GM23338 (cell line): Measurements from ENCODE around the gene AKT1S1. TPM values are rescaled to one million over a fixed set of nuclear protein-coding genes. Genes with fewer than 3 reads are reported as not detected.

Source experiments
- ATAC-seq: fragments of 200-7000 bp; cut with Tn5 transposase; 3 replicates; pipeline ENCODE4 v1.9.1; 2020
- DNase-seq: peaks from one replicate; pipeline ENCODE4 v3.0.0-alpha.2; 2015; ENCODE audit warnings: low spot score
- H2AFZ ChIP-seq: fragments of 200-600 bp; sonication (generic); 2 replicates; pipeline ENCODE4 v1.8.0; 2016; ENCODE audit warnings: antibody characterized with exemption, mild to moderate bottlenecking, moderate library complexity
- H3F3A ChIP-seq: fragments of 200-600 bp; sonication (generic); replicated peaks from 2 replicates; pipeline ENCODE4 v1.8.0; 2017; ENCODE audit warnings: antibody characterized with exemption, mixed run types, low read depth
- H3K27ac ChIP-seq: fragments of 200-600 bp; sonication (generic); 2 replicates; pipeline ENCODE4 v1.6.1; 2016; ENCODE audit warnings: low read depth
- H3K27me3 ChIP-seq: fragments of 200-600 bp; sonication (generic); 2 replicates; pipeline ENCODE4 v1.8.0; 2016; ENCODE audit warnings: mild to moderate bottlenecking, mixed run types, moderate library complexity; ENCODE audit not compliant: insufficient read depth
- H3K36me3 ChIP-seq: fragments of 200-600 bp; sonication (generic); 2 replicates; pipeline ENCODE4 v1.8.0; 2016; ENCODE audit warnings: mild to moderate bottlenecking; ENCODE audit not compliant: insufficient read depth
- H3K4me1 ChIP-seq: fragments of 200-600 bp; sonication (generic); 2 replicates; pipeline ENCODE4 v1.8.0; 2016; ENCODE audit warnings: mild to moderate bottlenecking, moderate library complexity; ENCODE audit not compliant: insufficient read depth
- H3K4me2 ChIP-seq: fragments of 200-600 bp; sonication (generic); 2 replicates; pipeline ENCODE4 v1.7.1; 2017; ENCODE audit warnings: mixed run types
- H3K4me3 ChIP-seq: fragments of 200-600 bp; sonication (generic); 2 replicates; pipeline ENCODE4 v1.6.1; 2016; ENCODE audit warnings: mixed run types
- H3K79me2 ChIP-seq: fragments of 200-600 bp; sonication (generic); replicated peaks from 2 replicates; pipeline ENCODE4 v1.8.0; 2017; ENCODE audit warnings: mild to moderate bottlenecking; ENCODE audit not compliant: insufficient read depth
- H3K9me2 ChIP-seq: fragments of 200-600 bp; sonication (generic); 2 replicates; pipeline ENCODE4 v1.8.0; 2017; ENCODE audit not compliant: insufficient read depth
- H4K20me1 ChIP-seq: fragments of 200-600 bp; sonication (generic); replicated peaks from 2 replicates; pipeline ENCODE4 v1.8.0; 2017; ENCODE audit warnings: mild to moderate bottlenecking; ENCODE audit not compliant: insufficient read depth
- H3K27ac Mint-ChIP-seq: 2 replicates; pipeline ENCODE4 v1.8.0; 2020; ENCODE audit warnings: inconsistent platforms, mild to moderate bottlenecking, moderate library complexity, mixed read lengths
- H3K27me3 Mint-ChIP-seq: 3 replicates; pipeline ENCODE4 v1.8.0; 2022; ENCODE audit warnings: low read depth, mild to moderate bottlenecking, moderate library complexity, mixed read lengths, inconsistent platforms; ENCODE audit not compliant: insufficient read depth, poor library complexity
- H3K36me3 Mint-ChIP-seq: 3 replicates; pipeline ENCODE4 v1.8.0; 2021; ENCODE audit warnings: low read depth, mild to moderate bottlenecking, inconsistent platforms, moderate library complexity, mixed read lengths
- H3K4me1 Mint-ChIP-seq: 3 replicates; pipeline ENCODE4 v1.8.0; 2020; ENCODE audit warnings: mild to moderate bottlenecking, inconsistent platforms, mixed read lengths
- H3K4me3 Mint-ChIP-seq: 3 replicates; pipeline ENCODE4 v1.8.0; 2021; ENCODE audit warnings: moderate library complexity, mild to moderate bottlenecking, inconsistent platforms, mixed read lengths
- H3K9me3 Mint-ChIP-seq: 3 replicates; pipeline ENCODE4 v1.8.0; 2020; ENCODE audit warnings: moderate library complexity, mild to moderate bottlenecking, inconsistent platforms, mixed read lengths
- CREB1 ChIP-seq: fragments of 250-450 bp; sonication (Bioruptor Pico); IDR thresholded peaks from 2 replicates; pipeline ENCODE4 v1.5.0; 2020; ENCODE audit warnings: low read depth, mild to moderate bottlenecking, moderate library complexity
- EZH2 ChIP-seq: fragments of 200-600 bp; sonication (generic); IDR thresholded peaks from one replicate; pipeline ENCODE4 v1.8.0; 2017; ENCODE audit warnings: antibody characterized with exemption, mild to moderate bottlenecking, low read depth; ENCODE audit not compliant: unreplicated experiment
- JUNB ChIP-seq: IDR thresholded peaks from one replicate; pipeline ENCODE4 v1.6.1; 2016; ENCODE audit warnings: antibody characterized with exemption; ENCODE audit not compliant: unreplicated experiment
- POLR2AphosphoS5 ChIP-seq: IDR thresholded peaks from 2 replicates; pipeline ENCODE4 v1.6.1; 2016; ENCODE audit warnings: antibody characterized with exemption, low read depth
- ZNF114 ChIP-seq: fragments of 250-450 bp; sonication (Bioruptor Pico); IDR thresholded peaks from 2 replicates; pipeline ENCODE4 v1.5.0; 2020; ENCODE audit warnings: mild to moderate bottlenecking, moderate library complexity
- ZNF331 ChIP-seq: fragments of 250-450 bp; sonication (Bioruptor Pico); IDR thresholded peaks from 2 replicates; pipeline ENCODE4 v1.5.0; 2020; ENCODE audit warnings: low read depth, mild to moderate bottlenecking, moderate library complexity
- ZNF462 ChIP-seq: fragments of 250-450 bp; sonication (Bioruptor Pico); IDR thresholded peaks from 2 replicates; pipeline ENCODE4 v1.5.0; 2020; ENCODE audit warnings: mild to moderate bottlenecking, moderate library complexity
- polyA plus RNA-seq: library from polyadenylated mRNA; unstranded; fragments of >200 nt; fragmentation: Nextera tagmentation; extraction: Ambion mirVana; gene quantifications from 2 replicates; pipeline ENCODE4 v1.2.1, GENCODE V29; 2016
- total RNA-seq: library from RNA; depleted of rRNA; stranded (reverse); fragments of >200 nt; shearing (Covaris generic); gene quantifications from 2 replicates; pipeline ENCODE4 v1.2.3, GENCODE V29; 2014
- TF ChIP-seq, protein P1 (sequence below), 2 experiments: fragments of 200-600 bp in 1 of 2; sonication (generic) in 1 of 2; conservative IDR thresholded peaks; 2 replicates each; pipeline versions ENCODE4 v1.5.1 to v1.6.1; 2016 to 2017; ENCODE audit warnings: antibody characterized with exemption in 2 of 2, low read depth in 2 of 2, mild to moderate bottlenecking in 2 of 2, moderate library complexity in 1 of 2
- TF ChIP-seq, protein P2 (sequence below): IDR thresholded peaks from one replicate; pipeline ENCODE4 v1.6.1; 2018; ENCODE audit warnings: antibody characterized with exemption; ENCODE audit not compliant: unreplicated experiment

The AKT1S1 gene
- total and polyA plus RNA-seq, 2 experiments from 2014 or later, result 21.5 to 28.6 TPM

DNA sequence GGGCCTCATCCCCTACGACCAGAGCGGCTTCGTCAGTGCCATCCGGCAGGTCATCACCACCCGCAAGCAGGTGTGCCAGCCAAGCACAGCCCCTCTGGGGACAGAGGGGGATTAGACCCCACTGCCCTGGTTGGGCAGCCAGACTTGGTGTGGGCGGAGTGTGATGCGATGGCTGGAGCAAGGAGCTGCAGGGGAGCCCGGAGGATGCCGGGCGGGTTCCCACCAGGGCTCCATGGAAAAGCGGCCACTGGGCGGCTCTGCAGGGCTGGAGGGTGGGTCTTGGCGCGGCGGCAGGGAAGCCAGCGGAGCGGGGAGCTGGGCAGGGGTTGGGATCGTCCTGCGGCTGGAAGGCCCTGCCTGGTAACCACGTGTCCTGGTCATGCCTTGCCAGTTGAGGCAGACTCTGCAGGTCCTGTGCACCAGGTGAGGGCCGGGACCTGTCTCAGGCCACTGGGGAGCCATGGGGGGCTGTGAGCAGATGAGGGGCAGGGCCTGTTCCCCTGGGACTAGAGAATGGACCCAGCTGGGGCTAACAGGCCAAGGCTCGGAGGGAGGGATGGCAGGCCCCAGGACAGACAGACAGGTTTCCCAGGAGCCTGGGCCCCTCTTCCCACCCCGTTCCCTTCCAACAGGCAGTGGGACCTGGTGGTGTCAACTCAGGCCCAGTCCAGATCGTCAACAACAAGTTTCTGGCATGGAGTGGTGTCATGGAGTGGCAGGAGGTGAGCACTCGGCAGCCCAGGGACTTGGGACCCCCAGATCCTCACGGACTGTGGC lies 19.9 kb downstream of the AKT1S1 start:
- DNase-seq (no peak), ATAC-seq (peak; percentile 1; the same call in 1 of the 3 replicates)
- Histone ChIP-seq H3K27ac (0 out of 2 replicates have a peak overlapping the region, but pooled peaks have one; percentile 6), H3K27me3 (no peaks in the 10 kb centered on the region), H3F3A (peaks cover 64% of the 10 kb centered on the region), H3K4me1 (peaks cover 14% of the 10 kb centered on the region), H3K9me2 (no peaks in the 10 kb centered on the region), H3K4me2 (no peak overlapping the region), H3K79me2 (peaks cover 18% of the 10 kb centered on the region), H3K4me3 (no peak overlapping the region), H3K36me3 (no peaks in the 10 kb centered on the region; the same call in 1 of the 2 replicates), H4K20me1 (peaks cover 23% of the 10 kb centered on the region), H2AFZ (no peak overlapping the region)
- Mint-ChIP-seq H3K4me3 (no peak overlapping the region), H3K27me3 (peaks cover 54% of the 10 kb centered on the region), H3K4me1 (peaks cover 21% of the 10 kb centered on the region), H3K27ac (no peak overlapping the region), H3K9me3 (peaks cover 4% of the 10 kb centered on the region; the same call in 2 of the 3 replicates), H3K36me3 (peaks cover 72% of the 10 kb centered on the region)
- no peak for TF ChIP-seq EZH2
- TF ChIP-seq, protein P1, sequence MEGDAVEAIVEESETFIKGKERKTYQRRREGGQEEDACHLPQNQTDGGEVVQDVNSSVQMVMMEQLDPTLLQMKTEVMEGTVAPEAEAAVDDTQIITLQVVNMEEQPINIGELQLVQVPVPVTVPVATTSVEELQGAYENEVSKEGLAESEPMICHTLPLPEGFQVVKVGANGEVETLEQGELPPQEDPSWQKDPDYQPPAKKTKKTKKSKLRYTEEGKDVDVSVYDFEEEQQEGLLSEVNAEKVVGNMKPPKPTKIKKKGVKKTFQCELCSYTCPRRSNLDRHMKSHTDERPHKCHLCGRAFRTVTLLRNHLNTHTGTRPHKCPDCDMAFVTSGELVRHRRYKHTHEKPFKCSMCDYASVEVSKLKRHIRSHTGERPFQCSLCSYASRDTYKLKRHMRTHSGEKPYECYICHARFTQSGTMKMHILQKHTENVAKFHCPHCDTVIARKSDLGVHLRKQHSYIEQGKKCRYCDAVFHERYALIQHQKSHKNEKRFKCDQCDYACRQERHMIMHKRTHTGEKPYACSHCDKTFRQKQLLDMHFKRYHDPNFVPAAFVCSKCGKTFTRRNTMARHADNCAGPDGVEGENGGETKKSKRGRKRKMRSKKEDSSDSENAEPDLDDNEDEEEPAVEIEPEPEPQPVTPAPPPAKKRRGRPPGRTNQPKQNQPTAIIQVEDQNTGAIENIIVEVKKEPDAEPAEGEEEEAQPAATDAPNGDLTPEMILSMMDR (conservative IDR thresholded peaks at IDR 0.05; ENCODE audit: low read depth in 2 of 2), result peak in 1 of 2 experiments; percentile 11; a peak in 1 of 4 replicates

- no peaks in the 10 kb centered on the region for H3K9me2 ChIP-seq
- H3F3A ChIP-seq, result peaks cover 65% of the 10 kb centered on the region
- Mint-ChIP-seq H3K4me3 (no peak overlapping the region), H3K9me3 (peaks cover 4% of the 10 kb centered on the region; the same call in 2 of the 3 replicates), H3K27me3 (peaks cover 55% of the 10 kb centered on the region), H3K4me1 (peaks cover 23% of the 10 kb centered on the region), H3K36me3 (peaks cover 72% of the 10 kb centered on the region), H3K27ac (no peak overlapping the region)
- H3K4me3 ChIP-seq, result no peak overlapping the region
- ATAC-seq, result no peak
- H3K27ac ChIP-seq, result no peak overlapping the region
- DNase-seq, result no peak
- H3K79me2 ChIP-seq, result peaks cover 24% of the 10 kb centered on the region
- no peak overlapping the region for H3K4me2 ChIP-seq
- H3K27me3 ChIP-seq, result no peaks in the 10 kb centered on the region
- no peak overlapping the region for H2AFZ ChIP-seq
- H3K36me3 ChIP-seq, result no peaks in the 10 kb centered on the region; the same call in 1 of the 2 replicates
- H3K4me1 ChIP-seq, result peaks cover 16% of the 10 kb centered on the region
- H4K20me1 ChIP-seq, result peaks cover 23% of the 10 kb centered on the region
- TF ChIP-seq JUNB, result no peak
- TF ChIP-seq, protein P2, sequence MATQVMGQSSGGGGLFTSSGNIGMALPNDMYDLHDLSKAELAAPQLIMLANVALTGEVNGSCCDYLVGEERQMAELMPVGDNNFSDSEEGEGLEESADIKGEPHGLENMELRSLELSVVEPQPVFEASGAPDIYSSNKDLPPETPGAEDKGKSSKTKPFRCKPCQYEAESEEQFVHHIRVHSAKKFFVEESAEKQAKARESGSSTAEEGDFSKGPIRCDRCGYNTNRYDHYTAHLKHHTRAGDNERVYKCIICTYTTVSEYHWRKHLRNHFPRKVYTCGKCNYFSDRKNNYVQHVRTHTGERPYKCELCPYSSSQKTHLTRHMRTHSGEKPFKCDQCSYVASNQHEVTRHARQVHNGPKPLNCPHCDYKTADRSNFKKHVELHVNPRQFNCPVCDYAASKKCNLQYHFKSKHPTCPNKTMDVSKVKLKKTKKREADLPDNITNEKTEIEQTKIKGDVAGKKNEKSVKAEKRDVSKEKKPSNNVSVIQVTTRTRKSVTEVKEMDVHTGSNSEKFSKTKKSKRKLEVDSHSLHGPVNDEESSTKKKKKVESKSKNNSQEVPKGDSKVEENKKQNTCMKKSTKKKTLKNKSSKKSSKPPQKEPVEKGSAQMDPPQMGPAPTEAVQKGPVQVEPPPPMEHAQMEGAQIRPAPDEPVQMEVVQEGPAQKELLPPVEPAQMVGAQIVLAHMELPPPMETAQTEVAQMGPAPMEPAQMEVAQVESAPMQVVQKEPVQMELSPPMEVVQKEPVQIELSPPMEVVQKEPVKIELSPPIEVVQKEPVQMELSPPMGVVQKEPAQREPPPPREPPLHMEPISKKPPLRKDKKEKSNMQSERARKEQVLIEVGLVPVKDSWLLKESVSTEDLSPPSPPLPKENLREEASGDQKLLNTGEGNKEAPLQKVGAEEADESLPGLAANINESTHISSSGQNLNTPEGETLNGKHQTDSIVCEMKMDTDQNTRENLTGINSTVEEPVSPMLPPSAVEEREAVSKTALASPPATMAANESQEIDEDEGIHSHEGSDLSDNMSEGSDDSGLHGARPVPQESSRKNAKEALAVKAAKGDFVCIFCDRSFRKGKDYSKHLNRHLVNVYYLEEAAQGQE, result no peak
- TF ChIP-seq ZNF114, result no peak
- TF ChIP-seq POLR2AphosphoS5, result no peak; the same call in 1 of the 2 replicates
- no peak for TF ChIP-seq ZNF462 (CRISPR knock-in tag)
- TF ChIP-seq ZNF331 (CRISPR knock-in tag), result no peak
- TF ChIP-seq CREB1, result no peak
Observed at GRCh38 chr19:49856574-49857021, 20.6 kb downstream of the AKT1S1 start.
